ENCODE data around the gene BCO1. TPM values are rescaled to one million over a fixed set of nuclear protein-coding genes. Genes with fewer than 3 reads are reported as not detected.

The BCO1 gene
- total RNA-seq, 4 donors from 2014 or later: 0.11 to 0.42 (median 0.17) TPM; not detected in 1

DNA sequence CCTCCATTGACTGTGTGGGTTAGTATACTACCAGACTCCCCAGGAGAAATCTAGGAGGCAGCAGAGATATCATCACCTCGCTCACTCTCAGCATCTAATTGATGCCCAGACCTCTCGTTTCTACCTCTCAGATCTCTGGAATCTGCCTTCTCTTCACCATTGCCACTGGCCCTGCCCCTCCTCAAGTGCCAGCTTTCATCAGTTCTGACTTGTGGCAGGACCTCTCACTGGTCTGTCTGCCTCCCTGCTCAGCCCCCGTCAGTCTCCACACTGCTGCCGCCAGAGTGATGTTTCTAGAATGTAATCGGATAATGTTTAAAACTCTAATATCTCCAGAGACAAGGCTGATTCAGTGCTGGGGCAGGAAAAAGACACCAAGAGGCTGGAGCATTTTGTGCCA lies 91.5 kb downstream of the BCO1 start:
- no peaks in the 10 kb centered on the region for H3K27me3 ChIP-seq
- peaks cover 0 to 6% (median 0%) of the 10 kb centered on the region in 4 donors for H3K36me3 ChIP-seq
- TF ChIP-seq EP300 (IDR thresholded peaks at IDR 0.05) (no peak), POLR2A (IDR thresholded peaks at IDR 0.05; ENCODE audit: low read depth) (no peak), POLR2AphosphoS5 (IDR thresholded peaks at IDR 0.05) (no peak)
- TF ChIP-seq, protein P1, sequence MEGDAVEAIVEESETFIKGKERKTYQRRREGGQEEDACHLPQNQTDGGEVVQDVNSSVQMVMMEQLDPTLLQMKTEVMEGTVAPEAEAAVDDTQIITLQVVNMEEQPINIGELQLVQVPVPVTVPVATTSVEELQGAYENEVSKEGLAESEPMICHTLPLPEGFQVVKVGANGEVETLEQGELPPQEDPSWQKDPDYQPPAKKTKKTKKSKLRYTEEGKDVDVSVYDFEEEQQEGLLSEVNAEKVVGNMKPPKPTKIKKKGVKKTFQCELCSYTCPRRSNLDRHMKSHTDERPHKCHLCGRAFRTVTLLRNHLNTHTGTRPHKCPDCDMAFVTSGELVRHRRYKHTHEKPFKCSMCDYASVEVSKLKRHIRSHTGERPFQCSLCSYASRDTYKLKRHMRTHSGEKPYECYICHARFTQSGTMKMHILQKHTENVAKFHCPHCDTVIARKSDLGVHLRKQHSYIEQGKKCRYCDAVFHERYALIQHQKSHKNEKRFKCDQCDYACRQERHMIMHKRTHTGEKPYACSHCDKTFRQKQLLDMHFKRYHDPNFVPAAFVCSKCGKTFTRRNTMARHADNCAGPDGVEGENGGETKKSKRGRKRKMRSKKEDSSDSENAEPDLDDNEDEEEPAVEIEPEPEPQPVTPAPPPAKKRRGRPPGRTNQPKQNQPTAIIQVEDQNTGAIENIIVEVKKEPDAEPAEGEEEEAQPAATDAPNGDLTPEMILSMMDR (IDR thresholded peaks at IDR 0.05): no peak
- peaks cover 0 to 34% (median 29%) of the 10 kb centered on the region in 4 donors for H3K4me1 ChIP-seq
- intact Hi-C loops (cut with DNase I): no loop called here
- no peak overlapping the region for H3K4me3 ChIP-seq
- H3K9me3 ChIP-seq: no peaks in the 10 kb centered on the region
- WGBS: 74% methylated on average over 5 of the region's 5 CpGs
- no peak overlapping the region for H3K27ac ChIP-seq (replicated peaks in 1 of 4)
- no peak for DNase-seq (ENCODE audit: extremely low spot score)

DNA sequence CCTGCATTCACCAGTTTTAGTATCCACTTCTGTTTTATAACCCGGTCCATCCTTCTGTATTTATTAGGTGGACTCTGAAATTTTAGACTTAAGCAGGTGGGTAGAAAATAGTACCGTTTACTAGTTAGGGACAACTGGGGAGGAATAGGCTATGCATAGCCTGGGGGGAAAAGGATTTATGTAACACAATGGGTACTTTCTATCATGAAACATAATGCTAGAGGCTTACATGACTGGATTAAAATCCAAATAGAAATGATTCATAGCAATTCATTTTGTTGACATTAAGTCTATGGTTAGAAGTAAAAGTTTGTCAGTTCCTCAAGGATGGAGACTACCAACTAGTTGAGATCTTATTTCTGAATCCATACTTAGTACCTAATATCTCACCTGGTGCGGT lies 94.9 kb downstream of the BCO1 start:
- no peaks in the 10 kb centered on the region for H3K9me3 ChIP-seq
- no peak for TF ChIP-seq POLR2AphosphoS5 (IDR thresholded peaks at IDR 0.05)
- no peak for TF ChIP-seq POLR2A (IDR thresholded peaks at IDR 0.05; ENCODE audit: low read depth)
- TF ChIP-seq EP300 (IDR thresholded peaks at IDR 0.05): no peak
- peaks cover 0 to 17% (median 14%) of the 10 kb centered on the region in 4 donors for H3K4me1 ChIP-seq
- 94% methylated on average over 3 of the region's 3 CpGs for WGBS
- peaks cover 0 to 6% (median 0%) of the 10 kb centered on the region in 4 donors for H3K36me3 ChIP-seq
- H3K4me3 ChIP-seq: no peak overlapping the region
- H3K27ac ChIP-seq (replicated peaks in 1 of 4): no peak overlapping the region
- H3K27me3 ChIP-seq: no peaks in the 10 kb centered on the region
- intact Hi-C loops (cut with DNase I): no loop called here
- DNase-seq (ENCODE audit: extremely low spot score): no peak

DNA sequence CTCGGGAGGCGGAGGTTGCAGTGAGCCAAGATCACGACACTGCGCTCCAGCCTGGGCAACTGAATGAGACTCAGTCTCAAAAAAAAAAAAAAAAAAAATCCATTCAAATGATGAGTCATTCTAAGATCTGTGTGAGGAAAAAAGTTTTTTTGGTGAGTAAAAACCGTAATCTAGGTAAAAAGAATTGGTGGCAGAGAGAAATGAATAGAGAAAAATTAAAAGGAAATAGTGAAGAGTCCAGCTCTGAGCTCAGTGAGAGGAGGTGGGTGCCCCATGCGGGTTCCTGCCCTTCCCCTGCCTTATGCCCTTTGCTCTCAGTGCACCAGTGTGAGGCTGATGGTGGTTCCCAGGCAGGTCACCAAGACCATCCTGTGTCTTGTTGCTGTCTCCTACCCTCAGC lies 97.2 kb downstream of the BCO1 start:
- TF ChIP-seq, protein P1 (IDR thresholded peaks at IDR 0.05): no peak
- TF ChIP-seq POLR2A (IDR thresholded peaks at IDR 0.05; ENCODE audit: low read depth) (no peak), POLR2AphosphoS5 (IDR thresholded peaks at IDR 0.05) (no peak), EP300 (IDR thresholded peaks at IDR 0.05) (no peak)
- H3K4me3 ChIP-seq: no peak overlapping the region
- no peaks in the 10 kb centered on the region for H3K4me1 ChIP-seq
- H3K27ac ChIP-seq (replicated peaks in 1 of 4): no peak overlapping the region
- no peaks in the 10 kb centered on the region for H3K27me3 ChIP-seq
- H3K9me3 ChIP-seq: no peaks in the 10 kb centered on the region
- WGBS: 93% methylated on average over 5 of the region's 6 CpGs
- DNase-seq (ENCODE audit: extremely low spot score): no peak
- intact Hi-C loops (cut with DNase I): no loop called here
- H3K36me3 ChIP-seq: peaks cover 0 to 6% (median 0%) of the 10 kb centered on the region in 4 donors

DNA sequence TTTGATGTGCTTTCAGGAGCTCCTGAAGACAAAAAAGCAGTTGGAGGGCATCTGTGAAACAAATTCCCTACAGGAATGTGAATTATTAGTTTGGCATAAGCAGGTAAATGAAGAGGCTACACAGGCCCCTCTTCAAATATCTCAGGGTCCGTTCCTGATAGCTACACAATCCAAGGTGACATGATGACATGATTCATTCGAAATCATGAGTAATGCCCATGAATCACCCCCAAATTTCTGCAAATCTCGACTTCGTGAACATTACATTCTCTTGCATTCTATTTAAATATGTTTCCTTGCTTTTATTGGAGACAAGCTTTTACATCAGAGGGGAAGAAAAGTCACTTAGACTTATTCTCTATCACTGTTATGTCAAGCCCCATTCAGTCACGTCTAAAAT lies 98.6 kb downstream of the BCO1 start:
- H3K27ac ChIP-seq (replicated peaks in 1 of 4): no peak overlapping the region
- DNase-seq (ENCODE audit: extremely low spot score): no peak
- no peak overlapping the region for H3K4me3 ChIP-seq
- H3K27me3 ChIP-seq: no peaks in the 10 kb centered on the region
- TF ChIP-seq, protein P1 (IDR thresholded peaks at IDR 0.05): no peak
- TF ChIP-seq POLR2AphosphoS5 (IDR thresholded peaks at IDR 0.05) (no peak), POLR2A (IDR thresholded peaks at IDR 0.05; ENCODE audit: low read depth) (no peak), EP300 (IDR thresholded peaks at IDR 0.05) (no peak)
- H3K9me3 ChIP-seq: no peaks in the 10 kb centered on the region
- intact Hi-C loops (cut with DNase I): no loop called here
- H3K36me3 ChIP-seq: peaks cover 0 to 6% (median 0%) of the 10 kb centered on the region in 4 donors
- no peaks in the 10 kb centered on the region for H3K4me1 ChIP-seq
- 93% methylated on average over 5 of the region's 5 CpGs for WGBS

Other genes with a start within 250 kb of the BCO1 start
- 10 to 100 TPM; 29.7 to 78.1 (median 41.9) TPM for gene CMC2, start 231.8 kb upstream of the BCO1 start, total RNA-seq
- 1 to 10 TPM; 5.8 to 9.6 (median 6.6) TPM for gene CENPN, start 231.5 kb upstream of the BCO1 start, total RNA-seq
- 10 to 100 TPM; 26.6 to 34.0 (median 30.4) TPM for gene ATMIN, start 202.8 kb upstream of the BCO1 start, total RNA-seq
- gene C16orf46, start 161.5 kb upstream of the BCO1 start, total RNA-seq: 1 to 10 TPM in 2 of 4 donors, not detected in 2; 1.6 to 2.7 TPM
- gene GCSH, start 142.3 kb upstream of the BCO1 start, total RNA-seq: 10 to 100 TPM; 12.6 to 20.8 (median 16.6) TPM
- 10 to 100 TPM in 3 of 4 donors, 1 to 10 TPM in 1; 9.6 to 14.8 (median 11.7) TPM for gene GAN, start 76.3 kb downstream of the BCO1 start, total RNA-seq
- 10 to 100 TPM; 14.5 to 24.6 (median 21.0) TPM for gene CMIP, start 206.1 kb downstream of the BCO1 start, total RNA-seq